Neural cell (in vitro differentiated cells): ENCODE data around the gene AP3D1.

Experiments used
- CTCF ChIP-seq: fragments of 450-650 bp; IDR thresholded peaks from 2 replicates; pipeline ENCODE4 v1.5.1; 2014; ENCODE audit warnings: antibody characterized with exemption, mild to moderate bottlenecking, moderate library complexity; ENCODE audit not compliant: poor library complexity, severe bottlenecking
- EP300 ChIP-seq: fragments of 450-650 bp; conservative IDR thresholded peaks from 2 replicates; pipeline ENCODE4 v1.6.1; 2014; ENCODE audit warnings: antibody characterized with exemption, mild to moderate bottlenecking, moderate library complexity; ENCODE audit not compliant: poor library complexity, severe bottlenecking
- EZH2 ChIP-seq: fragments of 200-600, 300-800 bp; shearing (Covaris generic), sonication (generic); IDR thresholded peaks from 2 replicates; pipeline ENCODE4 v1.6.1; 2014; ENCODE audit warnings: antibody characterized with exemption, low read length, borderline replicate concordance, mild to moderate bottlenecking; ENCODE audit not compliant: insufficient read depth, poor library complexity, severe bottlenecking
- MXI1 ChIP-seq: fragments of 450-650 bp; conservative IDR thresholded peaks from 2 replicates; pipeline ENCODE4 v1.6.1; 2014; ENCODE audit warnings: antibody characterized with exemption, mild to moderate bottlenecking; ENCODE audit not compliant: poor library complexity, severe bottlenecking
- POLR2AphosphoS5 ChIP-seq: IDR thresholded peaks from 2 replicates; pipeline ENCODE4 v1.6.1; 2012
- REST ChIP-seq: IDR thresholded peaks from 2 replicates; pipeline ENCODE4 v1.6.1; 2012; ENCODE audit warnings: borderline replicate concordance
- SMC3 ChIP-seq: fragments of 450-650 bp; conservative IDR thresholded peaks from 2 replicates; pipeline ENCODE4 v1.6.1; 2014; ENCODE audit warnings: antibody characterized with exemption, mild to moderate bottlenecking, moderate library complexity; ENCODE audit not compliant: poor library complexity
- TAF1 ChIP-seq: IDR thresholded peaks from 2 replicates; pipeline ENCODE4 v1.6.1; 2012; ENCODE audit warnings: low read depth

- no peak for TF ChIP-seq CTCF
- TF ChIP-seq POLR2AphosphoS5 = peak; percentile 90
- no peak for TF ChIP-seq SMC3
- TF ChIP-seq TAF1 = peak; percentile 94
- TF ChIP-seq REST = peak; percentile 84
- peak; percentile 65 for TF ChIP-seq EP300
- no peak for TF ChIP-seq EZH2
- peak; percentile 54 for TF ChIP-seq MXI1
Measured at GRCh38 chr19:2061495-2062388, 89.6 kb downstream of the AP3D1 start.
